Neural progenitor cell (in vitro differentiated cells): ENCODE measurements around the gene IFI27L1.

Source experiments
- EZH2 ChIP-seq: fragments of 200-600 bp; sonication (generic); IDR thresholded peaks from 2 replicates; pipeline ENCODE4 v1.6.1; 2017; ENCODE audit warnings: antibody characterized with exemption, mild to moderate bottlenecking, moderate library complexity
- TF ChIP-seq, protein P1 (sequence below): fragments of 200-600 bp; sonication (generic); IDR thresholded peaks from 2 replicates; pipeline ENCODE4 v1.5.1; 2017; ENCODE audit warnings: antibody characterized with exemption, mild to moderate bottlenecking

DNA sequence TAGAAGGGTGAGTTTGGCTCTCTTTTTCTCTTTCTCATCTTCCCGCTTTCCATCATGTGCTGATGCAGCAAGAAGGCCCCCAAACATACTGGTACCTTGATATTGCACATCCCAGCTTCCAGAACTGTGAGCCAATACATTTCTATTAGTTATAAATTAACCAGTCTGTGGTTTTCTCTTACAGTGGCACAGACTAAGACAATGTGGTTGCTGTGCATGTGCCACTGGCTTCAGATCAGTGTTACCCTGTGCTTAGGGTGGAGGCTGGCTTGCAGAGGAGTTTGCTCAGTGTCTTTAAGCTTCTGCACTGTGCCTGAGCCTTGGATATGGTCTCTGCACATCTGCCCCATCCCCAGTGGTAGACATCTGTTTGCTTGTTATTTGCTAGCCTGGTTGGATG, 42.8 kb downstream of the IFI27L1 start:
- TF ChIP-seq, protein P1, sequence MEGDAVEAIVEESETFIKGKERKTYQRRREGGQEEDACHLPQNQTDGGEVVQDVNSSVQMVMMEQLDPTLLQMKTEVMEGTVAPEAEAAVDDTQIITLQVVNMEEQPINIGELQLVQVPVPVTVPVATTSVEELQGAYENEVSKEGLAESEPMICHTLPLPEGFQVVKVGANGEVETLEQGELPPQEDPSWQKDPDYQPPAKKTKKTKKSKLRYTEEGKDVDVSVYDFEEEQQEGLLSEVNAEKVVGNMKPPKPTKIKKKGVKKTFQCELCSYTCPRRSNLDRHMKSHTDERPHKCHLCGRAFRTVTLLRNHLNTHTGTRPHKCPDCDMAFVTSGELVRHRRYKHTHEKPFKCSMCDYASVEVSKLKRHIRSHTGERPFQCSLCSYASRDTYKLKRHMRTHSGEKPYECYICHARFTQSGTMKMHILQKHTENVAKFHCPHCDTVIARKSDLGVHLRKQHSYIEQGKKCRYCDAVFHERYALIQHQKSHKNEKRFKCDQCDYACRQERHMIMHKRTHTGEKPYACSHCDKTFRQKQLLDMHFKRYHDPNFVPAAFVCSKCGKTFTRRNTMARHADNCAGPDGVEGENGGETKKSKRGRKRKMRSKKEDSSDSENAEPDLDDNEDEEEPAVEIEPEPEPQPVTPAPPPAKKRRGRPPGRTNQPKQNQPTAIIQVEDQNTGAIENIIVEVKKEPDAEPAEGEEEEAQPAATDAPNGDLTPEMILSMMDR: no peak
- TF ChIP-seq EZH2: no peak
